ACHN (cell line): ENCODE results near the gene DPYSL4.
"Not testable (repeated sequence)": the region's sequence is repeated elsewhere in the genome, so short reads cannot be mapped to it uniquely, and the experiment has no call there.

Source experiments
- DNase-seq: peaks from one replicate; pipeline ENCODE4 v3.0.0-alpha.2; 2015
- in situ Hi-C: cut with HindIII; loops from 2 replicates; pipeline ENCODE4 v1.10.0; 2017; ENCODE audit warnings: low sequenced_read_pairs, low pct_ligation_motif_present, low pct_unique_long_range_greater_than_20kb

DPYSL4 gene

DNA sequence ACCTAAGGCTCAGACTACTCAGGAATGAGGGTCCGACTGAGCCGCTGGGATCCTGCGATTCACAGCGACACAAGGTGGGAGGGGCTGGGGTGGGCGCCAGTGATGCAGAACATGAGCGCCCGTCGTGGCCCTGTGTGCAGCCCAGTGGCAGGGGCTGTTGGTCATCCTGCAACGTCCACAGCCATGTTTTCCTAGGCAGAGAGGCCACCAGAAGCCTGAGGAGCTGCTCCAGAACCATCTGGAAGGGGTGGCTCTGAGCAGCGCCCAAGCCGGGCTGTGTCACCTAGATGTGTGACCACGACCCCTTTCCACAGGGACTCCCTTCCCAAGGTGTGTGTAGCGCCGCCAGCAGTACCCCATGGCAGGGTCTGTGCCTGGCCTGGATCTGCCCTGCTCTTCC lies 24.5 kb downstream of the DPYSL4 start:
- DNase-seq = no peak
- in situ Hi-C loops = no loop called here

GRCh38 chr10:132212816-132213215 lies 26.1 kb downstream of the DPYSL4 start:
- in situ Hi-C loops = no loop called here

DNA sequence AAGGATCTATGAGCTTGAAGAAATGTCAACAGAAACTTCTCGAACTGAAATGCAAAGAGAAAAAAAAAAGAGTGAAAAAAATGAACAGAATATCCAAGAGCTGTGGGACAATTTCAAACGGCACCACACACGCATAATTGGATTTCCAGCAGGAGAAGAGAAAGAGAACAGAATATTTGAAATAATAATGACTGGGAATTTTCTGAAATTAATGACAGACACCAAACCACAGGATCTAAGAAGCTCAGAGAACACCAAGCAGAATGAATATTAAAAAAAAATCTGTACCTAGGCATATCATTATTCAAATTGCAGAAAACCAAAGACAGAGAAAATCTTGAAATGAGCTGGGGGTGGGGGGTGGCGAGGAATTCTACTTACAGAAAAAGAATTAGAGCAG lies 27.2 kb downstream of the DPYSL4 start:
- in situ Hi-C loops = no loop called here
- no peak for DNase-seq

More at GRCh38 chr10:132212816-132213215, 26.1 kb downstream of the DPYSL4 start:
- no peak for DNase-seq

DNA sequence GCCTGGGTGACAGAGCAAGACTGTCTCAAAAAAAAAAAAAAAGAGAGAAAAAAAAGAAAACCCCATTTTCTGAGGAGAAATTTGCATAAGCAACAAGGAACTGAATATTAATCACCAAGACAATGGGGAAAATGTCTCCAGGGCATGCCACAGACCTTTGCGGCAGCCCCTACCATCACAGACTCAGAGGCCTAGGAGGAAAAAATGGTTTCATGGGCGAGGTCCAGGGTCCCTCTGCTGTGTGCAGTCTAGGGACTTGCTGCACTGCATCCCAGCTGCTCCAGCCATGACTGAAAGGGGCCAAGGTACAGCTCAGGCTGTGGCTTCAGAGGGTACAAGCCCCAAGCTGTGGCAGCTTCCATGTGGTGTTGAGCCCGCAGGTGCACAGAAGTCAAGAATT lies 29.7 kb downstream of the DPYSL4 start:
- in situ Hi-C loops, DNase-seq: not testable (repeated sequence)

- DNase-seq = no peak
- in situ Hi-C loops = no loop called here
Measured at GRCh38 chr10:132219486-132219885, 32.7 kb downstream of the DPYSL4 start.

GRCh38 chr10:132220061-132220460 lies 33.3 kb downstream of the DPYSL4 start:
- in situ Hi-C loops = no loop called here
- DNase-seq = no peak

DNA sequence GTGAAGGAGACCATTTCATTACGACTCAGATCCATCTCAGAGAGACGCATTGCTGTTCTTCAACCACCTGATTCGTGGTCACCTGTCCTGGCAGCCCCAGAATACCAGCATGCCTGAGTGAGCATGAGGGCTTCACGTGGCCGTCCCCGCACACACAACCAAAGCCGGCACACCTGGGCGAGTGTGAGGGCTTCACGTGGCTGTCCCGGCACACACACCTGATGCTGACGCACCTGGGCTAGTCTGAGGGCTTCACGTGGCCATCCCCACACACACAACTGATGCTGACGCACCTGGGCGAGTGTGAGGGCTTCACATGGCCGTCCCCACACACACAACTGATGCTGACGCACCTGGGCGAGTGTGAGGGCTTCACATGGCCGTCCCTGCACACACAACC lies 34.2 kb downstream of the DPYSL4 start:
- DNase-seq, in situ Hi-C loops: not testable (repeated sequence)

DNA sequence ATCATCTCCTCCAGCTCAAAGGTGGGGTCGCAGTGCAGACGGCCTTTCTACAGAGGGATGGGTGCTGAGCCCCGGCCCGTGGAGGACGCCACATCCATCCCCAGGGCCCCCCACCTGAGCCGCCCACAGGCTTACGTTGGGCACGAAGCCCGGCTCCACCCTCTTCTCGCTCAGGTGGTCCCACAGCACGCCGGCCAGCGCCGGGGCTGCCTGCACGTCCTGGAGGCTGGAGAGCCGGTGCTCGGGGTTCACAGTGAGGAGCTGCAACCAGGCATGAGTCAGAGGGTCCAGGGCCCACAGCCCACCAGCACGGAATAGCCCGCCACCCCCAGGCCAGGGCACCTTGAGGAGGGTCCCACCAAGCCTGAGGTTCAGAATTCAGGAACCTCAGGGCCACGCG lies 36.0 kb downstream of the DPYSL4 start:
- DNase-seq = no peak
- in situ Hi-C loops = no loop called here

DNA sequence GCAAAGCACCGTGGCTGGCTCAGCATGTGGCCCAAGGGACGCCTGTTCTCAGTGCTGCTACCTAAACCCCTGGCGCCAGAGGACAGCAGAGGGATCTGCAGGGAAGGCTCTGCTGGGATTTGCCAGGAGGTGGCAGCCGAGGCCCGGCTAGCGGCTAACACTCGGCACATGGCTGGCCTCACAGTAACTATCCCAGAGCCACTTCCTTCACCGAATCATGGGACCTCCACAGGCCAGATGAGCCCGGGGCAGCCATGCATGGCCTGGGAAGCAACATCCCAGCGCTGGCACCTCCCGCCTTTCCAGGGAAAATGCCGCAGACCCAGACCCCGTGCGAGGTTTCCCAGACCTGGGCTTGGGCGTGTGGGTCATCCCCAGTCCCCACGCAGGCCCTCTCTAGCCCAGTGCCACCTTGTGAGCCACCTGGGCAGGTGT lies 36.4 kb downstream of the DPYSL4 start:
- DNase-seq = peak; percentile 91
- in situ Hi-C loops = no loop called here

GRCh38 chr10:132223611-132224342 lies 37.0 kb downstream of the DPYSL4 start:
- no peak for DNase-seq
- in situ Hi-C loops = no loop called here

DNA sequence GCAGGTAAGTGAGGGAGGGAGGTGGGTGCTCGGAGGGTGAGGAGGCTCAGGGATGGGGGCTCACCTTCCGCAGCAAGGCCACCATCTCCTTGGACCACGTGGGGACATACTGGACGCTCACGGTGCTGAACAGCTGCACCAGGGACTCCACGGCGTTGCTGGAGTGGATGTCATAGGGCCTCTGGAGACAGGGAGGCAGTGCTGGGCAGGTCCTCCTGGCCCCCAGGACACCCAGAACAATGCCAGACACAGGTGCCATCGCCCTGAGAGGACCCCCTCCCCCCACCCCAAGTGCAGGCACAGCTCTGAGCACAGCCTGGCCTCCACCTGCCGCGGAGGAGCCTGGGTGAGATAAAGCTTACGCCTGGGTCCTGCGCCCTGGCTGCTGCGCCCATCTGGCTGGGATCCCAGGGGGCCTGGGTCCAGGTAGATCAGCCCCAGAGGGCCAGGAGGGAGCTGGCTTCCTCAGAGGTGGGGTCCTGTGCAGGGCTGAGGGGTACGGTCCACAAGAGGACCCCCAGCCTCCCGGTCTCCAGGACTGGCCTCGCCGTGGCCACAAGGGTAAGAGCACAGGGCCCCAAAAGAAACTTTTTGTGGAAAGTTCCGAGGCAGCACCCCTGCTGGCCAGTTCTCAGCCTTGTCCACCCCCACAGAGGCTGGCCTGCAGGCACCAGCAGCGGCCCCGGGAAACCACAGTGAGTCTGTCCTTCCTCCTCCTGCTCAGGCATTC lies 37.8 kb downstream of the DPYSL4 start:
- in situ Hi-C loops = no loop called here
- DNase-seq = no peak

DNA sequence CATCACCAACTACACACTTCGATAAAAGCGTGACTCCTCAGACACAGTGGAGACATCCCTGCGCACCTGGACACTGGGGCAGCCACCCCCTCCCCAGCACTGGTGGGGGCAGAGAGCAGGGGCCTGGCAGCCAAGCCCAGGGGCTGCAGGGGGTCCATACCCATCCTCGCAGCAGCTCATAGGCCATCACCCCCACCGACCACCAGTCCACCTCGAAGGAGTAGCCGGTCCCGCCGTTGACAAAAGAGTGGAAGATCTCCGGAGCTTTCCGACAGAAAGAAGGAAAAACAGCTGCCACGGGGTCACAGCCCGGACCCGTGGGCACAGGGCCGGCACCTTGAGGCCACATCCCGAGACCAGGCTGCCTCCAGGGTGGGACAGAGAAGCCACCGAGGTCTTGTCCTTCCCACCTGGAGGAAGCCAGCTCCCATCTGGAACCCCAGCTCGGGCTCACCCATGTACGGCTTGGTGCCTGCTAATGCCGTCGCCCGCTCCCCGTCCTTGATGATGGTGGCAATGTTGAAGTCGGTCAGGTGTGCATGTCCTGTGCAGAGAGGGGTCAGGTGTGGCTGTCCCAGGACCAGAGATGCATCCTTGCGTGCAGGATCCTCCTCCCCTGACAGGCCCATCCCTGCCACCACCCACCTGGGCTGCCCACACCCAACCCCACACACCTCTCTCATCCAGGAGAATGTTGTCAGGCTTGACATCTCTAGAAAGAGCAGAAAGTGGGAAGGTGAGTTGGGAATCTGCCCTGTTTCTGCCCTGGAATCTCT lies 38.5 kb downstream of the DPYSL4 start:
- DNase-seq = no peak
- in situ Hi-C loops = no loop called here

DNA sequence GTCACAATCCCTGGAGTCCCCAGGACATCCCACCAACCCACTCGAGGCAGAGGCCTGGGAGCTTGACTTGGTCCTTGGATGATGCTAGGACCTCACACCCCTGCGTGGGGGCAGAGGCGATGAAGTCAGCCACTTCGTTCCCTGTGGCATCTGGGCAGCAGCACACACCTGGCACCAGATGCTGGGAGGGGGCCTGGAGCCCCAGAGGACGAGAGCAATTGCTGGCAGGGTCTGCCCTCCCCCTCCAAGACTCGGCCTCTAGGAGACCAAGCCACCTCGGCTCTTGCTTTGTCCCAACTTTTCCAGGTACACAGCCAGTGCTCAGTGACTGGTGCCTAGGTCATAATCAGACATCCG lies 39.1 kb downstream of the DPYSL4 start:
- in situ Hi-C loops = no loop called here
- DNase-seq = no peak

DNA sequence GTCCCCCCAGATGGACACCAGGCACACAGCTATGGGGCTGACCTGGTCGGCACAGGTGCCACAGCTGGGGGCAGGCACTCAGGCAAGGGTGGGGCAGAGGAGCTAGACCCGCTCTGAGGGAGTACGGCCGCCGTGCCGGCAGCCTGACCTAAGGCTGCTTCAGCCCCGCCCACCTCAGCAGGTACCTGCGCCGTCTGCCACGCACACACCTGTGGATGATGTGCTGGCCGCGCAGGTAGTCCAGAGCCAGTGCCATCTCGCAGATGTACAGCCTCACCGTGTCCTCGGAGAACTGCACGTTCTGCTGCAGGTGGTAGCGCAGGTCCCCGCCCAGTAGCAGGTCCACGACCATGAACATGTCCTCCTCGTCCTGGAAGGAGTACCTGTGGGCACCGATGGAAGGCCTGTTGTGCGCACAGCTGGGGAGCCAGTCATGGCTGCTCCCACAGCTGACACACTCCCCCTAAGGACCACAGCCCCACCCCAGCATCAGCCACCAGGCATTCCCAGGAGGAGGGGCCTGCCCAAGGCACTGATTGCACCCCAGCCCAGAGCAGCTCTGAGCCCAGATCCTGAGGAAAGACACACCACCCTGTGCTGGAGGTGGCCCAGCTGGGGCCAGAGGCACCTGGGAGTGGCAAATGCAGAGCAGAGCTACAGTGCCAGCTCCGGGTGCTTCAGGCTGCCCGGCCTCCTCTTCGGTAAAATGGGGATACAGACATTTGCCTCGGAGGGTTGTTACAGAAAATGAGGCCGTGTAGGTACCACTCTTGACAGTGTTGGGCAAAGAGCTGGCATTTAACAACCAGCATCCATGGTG lies 40.0 kb downstream of the DPYSL4 start:
- DNase-seq = no peak
- in situ Hi-C loops = no loop called here

- no peak for DNase-seq
- in situ Hi-C loops = no loop called here
Measured at GRCh38 chr10:132227851-132228390, 41.2 kb downstream of the DPYSL4 start.

DNA sequence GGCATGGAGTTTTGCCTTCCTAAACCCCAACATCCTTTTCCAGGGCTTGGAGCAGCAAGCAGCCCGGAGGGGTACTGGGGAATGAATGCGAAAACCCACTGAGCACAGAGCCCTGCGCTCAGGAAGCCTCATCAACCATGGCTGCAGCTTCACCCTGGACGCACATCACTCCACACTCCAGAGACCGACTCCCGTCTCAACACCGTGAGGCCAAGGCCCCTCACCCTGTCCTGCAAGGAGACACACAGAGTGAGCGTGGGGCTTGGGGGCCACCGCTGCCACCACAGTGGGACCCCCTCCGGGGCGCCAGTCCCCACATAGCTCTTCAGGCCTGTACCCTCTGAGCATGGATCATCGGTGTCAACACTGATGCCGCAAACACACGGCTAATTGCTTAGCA lies 41.9 kb downstream of the DPYSL4 start:
- no peak for DNase-seq
- in situ Hi-C loops = no loop called here

- in situ Hi-C loops = no loop called here
- DNase-seq = no peak
Measured at GRCh38 chr10:132229096-132229495, 42.3 kb downstream of the DPYSL4 start.

DNA sequence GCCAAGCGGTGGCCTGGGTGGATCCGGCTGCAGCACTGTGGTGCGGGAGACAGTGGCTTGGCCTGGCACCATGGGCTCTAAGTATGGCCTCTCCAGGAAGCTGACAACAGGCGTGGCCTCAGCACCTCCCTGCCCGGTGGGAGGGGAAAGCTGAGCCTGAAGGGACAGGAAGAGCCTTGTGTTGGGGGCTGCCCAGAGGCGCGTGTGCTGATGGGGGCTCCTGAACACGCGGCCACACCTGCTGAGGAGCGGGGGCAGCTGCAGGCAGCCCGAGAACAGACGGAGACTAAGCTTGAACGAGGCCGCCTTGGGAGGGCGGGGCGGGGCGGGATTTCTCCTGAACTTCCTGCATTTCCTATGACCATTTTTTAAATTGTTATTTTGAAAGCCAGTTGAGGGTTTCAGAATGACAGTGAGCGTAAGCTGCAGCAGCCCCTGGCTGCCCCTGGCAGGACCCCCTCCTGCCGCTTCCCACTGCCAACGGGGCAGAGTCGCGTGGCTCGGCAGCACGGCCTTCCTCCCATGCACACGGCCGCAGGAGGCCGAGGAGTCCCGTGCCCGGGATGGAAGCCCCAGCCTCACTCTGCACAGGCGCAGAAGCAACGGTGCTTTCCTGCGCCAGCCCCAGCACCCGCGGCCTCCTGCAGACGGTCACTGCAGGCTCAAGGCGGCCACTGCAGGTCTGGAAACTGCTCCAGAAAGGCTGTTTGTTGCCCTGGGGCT lies 43.2 kb downstream of the DPYSL4 start:
- in situ Hi-C loops = loop anchor here (10.0 kb wide), 1 partner anchor 115 kb away; no protein-coding TSS in a partner anchor
- no peak for DNase-seq
